HepG2 (cell line): ENCODE data around the gene PGC. TPM values are rescaled to one million over a fixed set of nuclear protein-coding genes. Genes with fewer than 3 reads are reported as not detected.

Experiments used
- ATF7-NPFF ChIP-seq: sonication (generic); formaldehyde crosslinking; IDR thresholded peaks from 2 replicates; pipeline ENCODE4 v1.8.1; 2023; ENCODE audit warnings: mild to moderate bottlenecking, low read depth, missing genetic modification reagents, moderate library complexity
- CREB3 ChIP-seq: sonication (generic); formaldehyde crosslinking; IDR thresholded peaks from 2 replicates; pipeline ENCODE4 v1.5.0; 2020; ENCODE audit warnings: missing genetic modification reagents
- EHMT2 ChIP-seq: fragments of 200-600 bp; sonication (generic); IDR thresholded peaks from 2 replicates; pipeline ENCODE4 v1.7.0; 2017; ENCODE audit warnings: antibody characterized with exemption, low read depth, low read length, borderline replicate concordance
- ERF ChIP-seq: IDR thresholded peaks from 2 replicates; pipeline ENCODE4 v1.6.1; 2018; ENCODE audit warnings: missing biosample characterization, missing genetic modification reagents
- FOXA3 ChIP-seq: IDR thresholded peaks from 2 replicates; pipeline ENCODE4 v1.6.1; 2016; ENCODE audit warnings: missing genetic modification reagents, missing compliant biosample characterization
- HDAC2 ChIP-seq: sonication (generic); formaldehyde crosslinking; IDR thresholded peaks from 2 replicates; pipeline ENCODE4 v1.4.0; 2020; ENCODE audit warnings: missing genetic modification reagents
- KDM4B ChIP-seq: sonication (generic); formaldehyde crosslinking; IDR thresholded peaks from 2 replicates; pipeline ENCODE4 v1.4.0; 2020; ENCODE audit warnings: missing genetic modification reagents
- MED1 ChIP-seq: sonication (generic); formaldehyde crosslinking; IDR thresholded peaks from 2 replicates; pipeline ENCODE4 v1.4.0; 2020; ENCODE audit warnings: missing genetic modification reagents
- MED8 ChIP-seq: sonication (generic); formaldehyde crosslinking; IDR thresholded peaks from 2 replicates; pipeline ENCODE4 v1.8.1; 2023; ENCODE audit warnings: mild to moderate bottlenecking, missing genetic modification reagents; ENCODE audit not compliant: insufficient replicate concordance
- MEIS2 ChIP-seq: sonication (generic); formaldehyde crosslinking; IDR thresholded peaks from 2 replicates; pipeline ENCODE4 v1.9.0; 2021; ENCODE audit warnings: mild to moderate bottlenecking, missing genetic modification reagents
- NKX3-1 ChIP-seq: sonication (generic); formaldehyde crosslinking; IDR thresholded peaks from 2 replicates; pipeline ENCODE4 v1.5.0; 2020; ENCODE audit warnings: missing genetic modification reagents
- PRDM10 ChIP-seq: sonication (generic); formaldehyde crosslinking; IDR thresholded peaks from 2 replicates; pipeline ENCODE4 v1.4.0; 2020; ENCODE audit warnings: low read depth, missing genetic modification reagents
- RFXANK ChIP-seq: IDR thresholded peaks from 2 replicates; pipeline ENCODE4 v1.6.1; 2016
- U2AF1 ChIP-seq: fragments of 200-400 bp; formaldehyde crosslinking; optimal IDR thresholded peaks from 2 replicates; pipeline ENCODE3; 2017; ENCODE audit warnings: mild to moderate bottlenecking, low read depth, low read length
- ZEB1 ChIP-seq: IDR thresholded peaks from 2 replicates; pipeline ENCODE4 v1.6.1; 2012; ENCODE audit warnings: mild to moderate bottlenecking, low read depth, inconsistent platforms; ENCODE audit not compliant: insufficient replicate concordance
- ZFP37 ChIP-seq: sonication (generic); formaldehyde crosslinking; IDR thresholded peaks from 2 replicates; pipeline ENCODE4 v1.4.0; 2020; ENCODE audit warnings: missing genetic modification reagents, borderline replicate concordance
- ZFP90 ChIP-seq: sonication (generic); formaldehyde crosslinking; IDR thresholded peaks from 2 replicates; pipeline ENCODE4 v1.8.0; 2022; ENCODE audit warnings: missing genetic modification reagents, mild to moderate bottlenecking, inconsistent platforms, borderline replicate concordance
- ZMYM2 ChIP-seq: sonication (generic); formaldehyde crosslinking; IDR thresholded peaks from 2 replicates; pipeline ENCODE4 v1.8.0; 2022; ENCODE audit warnings: mild to moderate bottlenecking, missing genetic modification reagents
- ZNF337 ChIP-seq: sonication (generic); formaldehyde crosslinking; IDR thresholded peaks from 2 replicates; pipeline ENCODE4 v1.5.1; 2020; ENCODE audit warnings: missing genetic modification reagents, low read depth, mild to moderate bottlenecking, borderline replicate concordance
- ZNF343 ChIP-seq: sonication (generic); formaldehyde crosslinking; IDR thresholded peaks from 2 replicates; pipeline ENCODE4 v1.4.0; 2020; ENCODE audit warnings: mild to moderate bottlenecking, missing genetic modification reagents
- ZNF501 ChIP-seq: sonication (generic); formaldehyde crosslinking; IDR thresholded peaks from 2 replicates; pipeline ENCODE4 v1.5.1; 2020; ENCODE audit warnings: mild to moderate bottlenecking, moderate library complexity, missing genetic modification reagents
- ZNF770 ChIP-seq: sonication (generic); formaldehyde crosslinking; IDR thresholded peaks from 2 replicates; pipeline ENCODE4 v1.5.0; 2020; ENCODE audit warnings: mild to moderate bottlenecking, missing genetic modification reagents
- polyA plus RNA-seq, 8 experiments: library from polyadenylated mRNA; depleted of rRNA in 3 of 8; stranded (reverse) in 7 of 8; unstranded in 1 of 8; fragments of >200 nt; fragmentation: Illumina TruSeq in 4 of 8; extraction: Trizol in 4 of 8; gene quantifications; 2 replicates each; pipeline versions ENCODE4 v1.2.1 to v1.2.3, GENCODE V29; 2011 to 2016; ENCODE audit warnings: low read depth in 4 of 8, missing spikeins in 1 of 8, mixed read lengths in 1 of 8; ENCODE audit not compliant: insufficient read depth in 1 of 8
- total RNA-seq, 5 experiments: library from RNA; depleted of rRNA; stranded (reverse); fragments of >200 nt; fragmentation: Illumina TruSeq; extraction: Trizol; gene quantifications; 2 replicates each; pipeline ENCODE4 v1.2.3, GENCODE V29; 2016; ENCODE audit warnings: low read depth in 1 of 5

The PGC gene
- total and polyA plus RNA-seq, 2 of the 13 experiments (the other 11 are each of a cell fraction or from before 2014, with no cell fraction given) = 426 to 502 TPM

GRCh38 chr6:41768545-41769308, 21.5 kb upstream of the PGC start (continued):
- TF ChIP-seq MED8 (CRISPR knock-in tag) (peak; percentile 49), NKX3-1 (peak; percentile 55; the same call in 1 of the 2 replicates), ZNF337 (no peak), ZNF770 (CRISPR knock-in tag) (no peak), PRDM10 (CRISPR knock-in tag) (peak; percentile 72), EHMT2 (no peak), ERF (peak; percentile 21), RFXANK (no peak), ZMYM2 (peak; percentile 71), ZNF501 (CRISPR knock-in tag) (peak; percentile 34; the same call in 1 of the 2 replicates), ZFP37 (CRISPR knock-in tag) (0 out of 2 replicates have a peak, but pooled peaks have one; percentile 52), ATF7-NPFF (CRISPR knock-in tag) (no peak), CREB3 (CRISPR knock-in tag) (0 out of 2 replicates have a peak, but pooled peaks have one; percentile 12), ZEB1 (peak; percentile 77), U2AF1 (peak; percentile 56), HDAC2 (CRISPR knock-in tag) (peak; percentile 55), ZNF343 (CRISPR knock-in tag) (no peak), ZFP90 (CRISPR knock-in tag) (0 out of 2 replicates have a peak, but pooled peaks have one; percentile 60), FOXA3 (peak; percentile 5; the same call in 1 of the 2 replicates), KDM4B (CRISPR knock-in tag) (no peak), MED1 (peak; percentile 67), MEIS2 (CRISPR knock-in tag) (peak; percentile 82)
